Measurements from ENCODE around the gene LYPLAL1.

Gene LYPLAL1

GRCh38 chr1:219206350-219206749, 32.7 kb downstream of the LYPLAL1 start:
- Histone ChIP-seq H3K36me3 (ENCODE audit: insufficient read depth) (no peaks in the 10 kb centered on the region; the same call in 1 of the 2 replicates), H3K27ac (no peak overlapping the region), H3K4me1 (ENCODE audit: low read depth, poor library complexity, severe bottlenecking) (no peaks in the 10 kb centered on the region), H3K9ac (no peak overlapping the region), H4K20me1 (ENCODE audit: insufficient read depth) (no peaks in the 10 kb centered on the region), H3K4me2 (no peak overlapping the region), H2AFZ (ENCODE audit: low read depth) (no peak overlapping the region), H3K4me3 (IDR thresholded peaks at IDR 0.05; ENCODE audit: insufficient read depth, low read depth, low read length) (no peak overlapping the region), H3K79me2 (ENCODE audit: insufficient read depth, low read depth) (no peaks in the 10 kb centered on the region), H3K27me3 (ENCODE audit: insufficient read depth, low read depth) (no peaks in the 10 kb centered on the region)
- no peak for TF ChIP-seq CTCF (conservative IDR thresholded peaks at IDR 0.05; ENCODE audit: low read depth, low read length)

DNA sequence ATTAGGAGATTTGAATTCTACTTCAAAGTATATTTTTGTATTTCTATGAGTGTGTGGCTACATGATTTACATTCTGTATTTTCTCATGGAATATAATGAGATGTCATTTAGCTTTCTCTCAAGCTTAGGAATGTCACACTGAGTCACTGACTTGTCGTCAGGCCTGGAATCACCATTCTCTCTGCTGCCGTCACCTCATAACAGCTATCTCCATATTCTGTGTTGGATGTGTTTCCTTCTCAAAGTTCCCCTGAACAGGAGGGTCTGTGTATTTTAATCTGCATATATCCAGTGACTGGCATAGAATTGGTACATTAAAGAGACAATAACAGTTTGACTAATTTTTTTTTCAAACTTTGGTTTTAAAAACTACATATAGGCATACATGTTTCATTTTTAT, 35.9 kb downstream of the LYPLAL1 start:
- Histone ChIP-seq H3K9ac (no peak overlapping the region), H4K20me1 (ENCODE audit: insufficient read depth) (no peaks in the 10 kb centered on the region), H2AFZ (ENCODE audit: low read depth) (no peak overlapping the region), H3K27ac (no peak overlapping the region), H3K36me3 (ENCODE audit: insufficient read depth) (no peaks in the 10 kb centered on the region; the same call in 1 of the 2 replicates), H3K79me2 (ENCODE audit: insufficient read depth, low read depth) (no peaks in the 10 kb centered on the region), H3K4me3 (IDR thresholded peaks at IDR 0.05; ENCODE audit: insufficient read depth, low read depth, low read length) (no peak overlapping the region), H3K27me3 (ENCODE audit: insufficient read depth, low read depth) (no peaks in the 10 kb centered on the region), H3K4me1 (ENCODE audit: low read depth, poor library complexity, severe bottlenecking) (no peaks in the 10 kb centered on the region), H3K4me2 (no peak overlapping the region)
- TF ChIP-seq CTCF (conservative IDR thresholded peaks at IDR 0.05; ENCODE audit: low read depth, low read length), result no peak

DNA sequence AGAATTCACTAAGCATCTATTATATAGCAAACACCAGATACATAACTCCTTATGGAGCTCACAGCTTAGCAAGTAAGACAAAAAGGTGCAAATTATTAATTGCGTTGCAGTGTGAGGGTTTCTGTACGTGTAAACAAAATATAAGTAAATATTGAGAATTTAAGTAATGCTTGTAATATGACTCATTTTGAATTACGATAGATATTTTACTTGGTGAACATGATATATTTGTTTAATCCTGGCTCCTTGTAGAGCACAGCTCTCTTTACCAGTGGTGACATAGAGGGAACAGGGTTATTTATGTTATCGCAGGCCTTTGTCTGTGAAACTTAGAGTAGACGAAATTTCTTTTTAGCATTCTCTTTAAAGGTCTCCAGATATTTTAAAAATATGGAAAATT, 36.4 kb downstream of the LYPLAL1 start:
- H3K36me3 ChIP-seq (ENCODE audit: insufficient read depth), result no peaks in the 10 kb centered on the region; the same call in 1 of the 2 replicates
- TF ChIP-seq CTCF (conservative IDR thresholded peaks at IDR 0.05; ENCODE audit: low read depth, low read length), result no peak
- H3K27ac ChIP-seq, result no peak overlapping the region
- H3K4me2 ChIP-seq, result no peak overlapping the region
- H2AFZ ChIP-seq (ENCODE audit: low read depth), result no peak overlapping the region
- no peaks in the 10 kb centered on the region for H3K27me3 ChIP-seq (ENCODE audit: insufficient read depth, low read depth)
- H3K9ac ChIP-seq, result no peak overlapping the region
- no peaks in the 10 kb centered on the region for H3K4me1 ChIP-seq (ENCODE audit: low read depth, poor library complexity, severe bottlenecking)
- no peaks in the 10 kb centered on the region for H4K20me1 ChIP-seq (ENCODE audit: insufficient read depth)
- no peaks in the 10 kb centered on the region for H3K79me2 ChIP-seq (ENCODE audit: insufficient read depth, low read depth)
- no peak overlapping the region for H3K4me3 ChIP-seq (IDR thresholded peaks at IDR 0.05; ENCODE audit: insufficient read depth, low read depth, low read length)

- Histone ChIP-seq H3K27me3 (ENCODE audit: insufficient read depth, low read depth) (no peaks in the 10 kb centered on the region), H4K20me1 (ENCODE audit: insufficient read depth) (no peaks in the 10 kb centered on the region), H3K36me3 (ENCODE audit: insufficient read depth) (no peaks in the 10 kb centered on the region), H3K4me2 (no peak overlapping the region), H3K9ac (no peak overlapping the region), H3K27ac (no peak overlapping the region), H3K79me2 (ENCODE audit: insufficient read depth, low read depth) (no peaks in the 10 kb centered on the region), H2AFZ (ENCODE audit: low read depth) (no peak overlapping the region), H3K4me1 (ENCODE audit: low read depth, poor library complexity, severe bottlenecking) (no peaks in the 10 kb centered on the region), H3K4me3 (IDR thresholded peaks at IDR 0.05; ENCODE audit: insufficient read depth, low read depth, low read length) (no peak overlapping the region)
- no peak for TF ChIP-seq CTCF (conservative IDR thresholded peaks at IDR 0.05; ENCODE audit: low read depth, low read length)
Observed at GRCh38 chr1:219215477-219215876, 41.8 kb downstream of the LYPLAL1 start.

All from KMS-11 (cell line).